SW 1271 (cell line): Measurements from ENCODE around the gene RIF1.

ENCODE experiments used
- DNase-seq, 2 experiments: peaks; one replicate each; lab custom pipeline; 2025; lab: John Stamatoyannopoulos, UW

The RIF1 gene

DNA sequence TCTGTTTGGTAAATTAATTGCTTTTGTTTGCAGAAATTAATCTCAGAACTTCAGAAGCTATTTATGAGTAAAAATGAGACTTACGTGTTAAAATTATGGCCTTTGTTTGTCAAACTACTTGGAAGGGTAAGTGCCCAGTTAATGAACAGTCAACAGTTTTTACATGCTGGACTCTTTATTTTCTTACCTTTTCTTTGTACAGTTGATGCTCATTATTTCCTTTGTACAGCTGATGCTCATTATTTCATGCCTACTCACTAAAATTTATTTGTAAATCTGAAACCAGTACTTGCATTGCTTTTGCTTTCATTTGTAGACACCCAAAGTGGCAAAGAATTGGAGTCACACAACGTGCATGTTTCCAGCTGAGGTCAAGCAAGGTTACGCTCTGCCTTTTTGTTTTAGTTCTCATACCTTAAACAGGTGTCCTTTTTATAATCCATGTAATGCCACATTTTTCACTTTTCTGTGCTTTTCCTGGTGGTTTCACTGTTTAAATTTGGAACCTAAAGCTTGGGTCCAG is 13.3 kb downstream of the RIF1 start:
- no peak for DNase-seq

DNA sequence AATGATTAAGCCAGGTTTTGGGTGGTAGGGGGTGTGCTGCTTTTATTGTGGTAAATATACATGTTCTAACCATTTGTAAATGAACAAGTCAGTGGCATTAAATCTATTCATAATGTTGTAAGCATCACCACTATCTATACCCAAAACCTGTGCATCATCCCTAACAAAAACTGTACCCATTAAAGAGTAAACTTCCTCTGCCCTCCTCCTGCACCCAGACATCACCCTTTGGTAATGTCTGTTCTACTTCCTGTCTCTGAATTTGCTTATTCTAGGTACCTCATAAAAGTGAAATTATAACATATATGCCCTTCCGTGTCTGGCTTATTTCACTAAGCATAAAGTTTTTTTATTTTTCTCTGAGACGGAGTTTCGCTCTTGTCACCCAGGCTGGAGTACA is 14.1 kb downstream of the RIF1 start:
- DNase-seq = no peak

DNA sequence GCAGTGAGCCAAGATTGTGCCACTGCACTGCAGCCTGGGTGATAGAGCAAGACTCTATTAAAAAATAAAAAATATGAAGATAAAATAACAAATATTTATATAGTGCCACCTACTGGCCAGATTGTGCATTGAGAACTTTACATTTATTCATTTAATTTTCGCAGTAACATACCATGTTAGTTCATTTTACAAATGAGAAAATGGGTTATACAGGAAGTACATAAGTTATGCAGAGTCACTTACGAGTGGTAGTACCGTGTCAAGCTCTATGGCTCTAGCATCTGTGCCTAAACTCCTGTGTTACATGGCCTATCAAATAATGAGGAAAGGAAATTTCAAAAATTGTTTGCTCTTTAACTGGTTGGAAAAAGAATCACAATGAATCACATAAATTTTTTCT is 27.9 kb downstream of the RIF1 start:
- DNase-seq = peak in 1 of 2 experiments; percentile 29

DNA sequence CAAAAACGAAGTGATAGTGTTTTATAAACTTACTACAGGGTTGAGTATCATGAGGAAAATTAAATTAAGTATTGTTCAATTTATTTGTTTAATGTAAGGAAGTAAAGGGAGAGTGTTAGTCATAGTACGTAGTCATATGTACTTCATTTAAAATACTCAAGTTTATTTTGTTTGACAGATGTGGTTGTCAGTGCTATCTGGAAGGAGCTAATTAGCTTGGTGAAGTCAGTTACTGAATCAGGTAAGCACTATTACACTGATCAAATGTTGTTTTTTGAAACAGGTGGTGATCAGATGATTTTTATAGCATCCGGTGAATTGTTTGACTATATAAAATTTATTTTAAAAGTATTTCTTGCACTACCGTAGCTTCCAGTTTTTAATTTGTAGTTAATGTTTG is 28.8 kb downstream of the RIF1 start:
- no peak for DNase-seq

DNA sequence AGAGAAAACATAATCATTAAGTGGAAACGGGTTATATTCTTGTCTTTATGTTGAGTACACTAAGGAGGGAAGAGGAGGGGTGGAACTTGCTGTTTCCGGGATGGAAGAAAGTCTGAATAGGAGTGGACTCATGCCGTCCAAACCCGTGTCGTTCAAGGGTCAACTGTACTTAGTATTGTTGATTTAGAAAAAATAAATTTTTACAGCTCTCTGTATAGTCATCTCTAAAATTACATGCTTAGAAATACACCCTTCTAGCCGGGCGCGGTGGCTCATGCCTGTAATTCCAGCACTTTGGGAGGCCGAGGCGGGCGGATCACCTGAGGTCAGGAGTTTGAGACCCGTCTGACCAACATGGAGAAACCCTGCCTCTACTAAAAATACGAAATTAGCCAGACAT is 29.4 kb downstream of the RIF1 start:
- DNase-seq = no peak

DNA sequence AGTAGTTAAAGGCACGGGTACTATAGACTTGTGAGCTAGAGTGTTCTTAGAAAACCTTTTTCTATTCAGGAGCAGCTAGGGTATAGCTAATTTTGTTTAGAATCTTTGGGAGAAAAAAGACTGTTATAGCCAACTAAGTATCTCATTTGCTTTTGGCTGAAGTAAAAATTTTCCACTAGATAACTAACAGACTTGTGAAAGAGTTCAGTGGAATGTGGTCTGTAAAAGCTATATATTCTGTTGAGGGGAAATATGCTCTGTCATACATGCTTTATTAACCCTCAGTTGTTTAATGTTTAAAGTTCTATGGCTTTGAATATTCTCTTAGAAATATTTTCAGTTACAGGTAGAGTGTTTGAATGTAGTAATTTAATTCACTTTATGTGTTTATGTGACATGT is 49.7 kb downstream of the RIF1 start:
- DNase-seq = no peak

DNA sequence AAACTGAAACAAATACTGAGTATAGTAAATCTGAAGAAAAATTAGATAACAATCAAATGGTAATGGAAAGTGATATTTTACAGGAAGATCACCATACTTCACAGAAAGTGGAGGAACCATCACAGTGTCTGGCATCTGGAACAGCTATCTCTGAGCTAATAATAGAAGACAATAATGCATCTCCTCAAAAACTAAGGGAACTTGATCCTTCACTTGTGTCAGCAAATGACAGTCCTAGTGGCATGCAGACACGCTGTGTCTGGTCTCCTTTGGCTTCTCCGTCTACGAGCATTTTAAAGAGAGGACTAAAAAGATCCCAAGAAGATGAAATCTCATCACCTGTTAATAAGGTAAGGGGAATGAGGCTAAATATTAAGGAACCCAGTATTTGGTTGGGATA is 56.1 kb downstream of the RIF1 start:
- no peak for DNase-seq

DNA sequence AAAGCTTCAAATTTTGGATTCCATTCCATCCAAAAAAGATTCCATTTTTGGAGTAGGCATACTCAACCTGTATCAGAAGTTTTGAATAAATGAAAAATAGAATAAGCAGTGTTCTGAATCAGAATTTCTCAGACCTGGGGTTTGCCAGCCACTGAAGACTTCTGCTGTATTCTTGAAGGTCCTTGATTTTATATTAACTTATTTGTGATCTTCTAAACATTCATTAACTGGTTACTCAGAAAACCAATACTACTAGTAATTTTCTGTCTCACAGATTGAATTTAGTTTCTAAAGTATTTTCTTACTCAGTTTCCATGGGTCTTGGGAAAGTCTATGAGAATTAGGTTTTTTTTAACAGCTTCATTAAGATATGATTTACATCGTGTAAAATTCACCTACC is 60.9 kb downstream of the RIF1 start:
- DNase-seq = no peak

DNA sequence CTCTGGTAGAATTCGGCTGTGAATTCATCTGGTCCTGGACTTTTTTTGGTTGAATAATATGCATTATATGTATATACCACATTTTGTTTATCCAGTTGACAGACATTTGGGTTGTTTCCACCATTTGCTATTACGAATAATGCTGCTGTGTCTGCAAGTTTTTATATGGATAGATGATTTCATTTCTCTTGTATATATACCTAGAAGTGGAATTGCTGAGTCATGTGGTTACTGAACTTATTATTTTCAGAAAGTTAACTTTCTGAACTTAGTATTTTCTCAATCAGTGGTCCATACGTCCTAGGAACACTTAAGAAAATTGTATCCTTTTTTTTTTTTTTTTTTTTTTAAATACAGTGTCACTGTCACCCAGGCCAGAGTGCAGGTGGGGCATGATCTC is 63.3 kb downstream of the RIF1 start:
- DNase-seq = no peak

DNA sequence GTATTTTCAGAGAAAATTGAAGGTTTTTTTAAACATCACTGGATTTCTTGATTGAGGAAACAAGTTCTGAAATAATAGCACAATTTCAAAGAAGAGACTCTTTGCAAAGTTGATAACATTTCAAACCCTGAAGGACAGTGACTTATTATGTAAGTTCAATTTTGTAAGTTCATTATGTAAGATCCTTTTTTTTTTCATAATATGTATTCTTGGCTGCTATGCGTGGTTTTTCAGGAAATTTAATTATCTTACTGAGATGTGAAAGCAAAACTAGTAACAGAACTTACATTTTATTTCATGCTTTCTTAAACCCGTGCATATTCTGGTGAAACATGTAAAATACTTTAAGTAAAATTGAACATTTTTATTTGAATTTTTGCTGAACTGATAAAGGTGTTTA is 65.4 kb downstream of the RIF1 start:
- no peak for DNase-seq

DNA sequence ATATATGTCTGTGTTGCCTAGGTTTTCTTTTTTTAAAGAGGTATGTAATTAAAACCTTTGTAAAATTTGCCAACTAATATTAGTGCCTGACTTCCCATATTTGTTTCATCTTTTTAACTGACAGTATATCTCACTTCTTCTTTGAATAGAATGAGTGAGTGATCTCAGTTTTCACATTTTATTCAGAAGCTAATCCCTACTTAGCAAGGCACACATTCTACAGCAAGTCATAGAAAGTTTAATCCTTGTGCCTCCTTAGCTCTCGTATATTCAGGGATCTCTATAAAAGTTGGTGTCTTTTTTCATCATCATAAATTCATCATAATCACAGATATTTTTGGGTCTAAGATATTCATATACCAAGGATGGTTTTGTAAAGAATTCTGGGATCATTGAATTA is 66.6 kb downstream of the RIF1 start:
- no peak for DNase-seq

DNA sequence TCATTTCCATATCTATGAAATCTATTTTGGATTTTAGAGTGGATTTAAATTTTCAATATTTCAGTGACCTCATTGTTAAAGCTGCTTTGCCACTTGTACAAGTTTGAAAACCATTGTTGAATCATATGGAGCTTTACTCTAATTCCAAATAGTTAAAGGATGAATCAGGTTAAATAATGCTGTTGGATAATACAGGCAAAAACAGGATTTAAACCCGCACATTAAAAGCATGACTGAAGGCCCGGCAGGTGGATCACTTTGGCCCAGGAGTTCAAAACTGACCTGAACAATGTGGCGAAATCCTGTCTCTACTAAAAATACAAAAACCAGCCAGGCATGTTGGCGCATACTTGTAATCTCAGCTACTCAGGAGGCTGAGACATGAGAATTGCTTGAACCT is 68.3 kb downstream of the RIF1 start:
- no peak for DNase-seq

DNA sequence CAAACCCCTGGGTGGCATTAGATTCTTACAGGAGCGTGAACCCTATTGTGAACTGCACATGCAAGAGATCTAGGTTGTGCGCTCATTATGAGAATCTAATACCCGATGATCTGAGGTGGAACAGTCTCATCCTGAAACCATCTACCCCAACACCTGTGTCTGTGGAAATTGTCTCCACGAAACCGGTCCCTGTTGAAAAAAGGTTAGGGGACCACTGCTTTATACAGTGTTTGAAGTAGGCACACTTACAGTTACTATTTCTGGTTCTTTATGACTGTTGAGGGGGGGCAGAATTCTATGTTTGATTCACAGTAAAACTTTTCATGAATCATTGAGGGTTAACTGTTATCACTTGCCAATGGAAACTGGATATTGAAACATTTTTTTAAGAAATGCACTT is 72.0 kb downstream of the RIF1 start:
- no peak for DNase-seq

DNA sequence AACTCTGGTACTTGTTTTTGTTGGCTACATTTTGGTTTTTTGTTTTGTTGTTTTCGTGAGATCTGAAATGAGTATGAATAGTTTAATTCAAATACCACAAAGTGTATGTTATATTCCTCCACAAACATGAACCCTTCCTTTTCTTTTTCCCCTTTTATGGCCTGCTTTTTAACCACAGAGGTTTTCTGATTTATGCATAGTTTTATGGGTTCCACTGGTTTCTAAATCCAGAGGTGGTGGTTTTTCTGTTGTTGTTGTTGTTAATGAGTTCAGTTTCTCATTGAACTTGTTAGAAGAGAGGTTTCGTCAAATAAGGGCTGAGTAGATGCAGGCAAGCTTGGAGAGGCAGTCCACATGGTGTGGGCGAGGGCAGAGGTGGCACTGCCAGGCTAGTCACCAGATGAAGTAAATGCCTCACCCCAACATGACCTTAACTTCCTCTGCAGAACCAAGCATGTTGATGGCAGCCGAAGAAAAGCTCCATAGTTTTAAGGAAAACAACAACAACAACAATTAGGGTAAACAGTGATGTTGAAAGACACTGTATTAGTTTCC is 72.5 kb downstream of the RIF1 start:
- DNase-seq = no peak

DNA sequence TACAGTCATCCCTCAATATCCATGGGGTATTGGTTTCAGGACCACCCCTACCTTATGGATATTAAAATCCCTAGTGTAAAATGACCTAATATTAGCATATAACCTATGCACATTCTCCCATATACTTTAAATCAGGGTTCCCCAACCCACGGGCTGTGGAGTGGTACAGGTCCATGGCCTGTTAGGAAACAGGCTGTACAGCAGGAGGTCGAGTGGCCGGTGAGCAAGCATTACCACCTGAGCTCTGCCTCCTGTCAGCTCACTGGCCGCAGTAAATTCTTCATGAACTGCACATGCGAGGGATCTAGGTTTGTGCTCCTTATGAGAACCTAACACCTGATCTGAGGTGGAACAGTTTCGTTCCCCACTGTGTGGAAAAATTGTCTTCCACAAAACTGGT is 73.8 kb downstream of the RIF1 start:
- no peak for DNase-seq

DNA sequence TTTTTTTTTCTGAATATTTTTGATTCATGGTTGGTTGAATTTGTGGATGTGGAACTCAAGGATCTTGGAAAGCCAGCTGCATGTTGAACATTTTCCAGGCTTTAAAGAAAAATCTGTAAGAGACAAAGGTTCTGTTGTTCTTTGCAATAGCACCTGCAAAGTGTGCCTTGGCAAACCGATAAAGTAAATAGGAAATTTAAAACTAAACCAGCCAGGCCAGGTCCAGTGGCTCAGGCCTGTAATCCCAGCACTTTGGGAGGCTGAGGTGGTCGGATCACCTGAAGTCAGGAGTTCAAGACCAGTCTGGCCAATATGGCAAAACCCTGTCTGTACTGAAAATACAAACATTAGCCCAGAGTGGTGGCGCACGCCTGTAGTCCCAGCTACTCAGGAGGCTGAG is 74.4 kb downstream of the RIF1 start:
- no peak for DNase-seq

DNA sequence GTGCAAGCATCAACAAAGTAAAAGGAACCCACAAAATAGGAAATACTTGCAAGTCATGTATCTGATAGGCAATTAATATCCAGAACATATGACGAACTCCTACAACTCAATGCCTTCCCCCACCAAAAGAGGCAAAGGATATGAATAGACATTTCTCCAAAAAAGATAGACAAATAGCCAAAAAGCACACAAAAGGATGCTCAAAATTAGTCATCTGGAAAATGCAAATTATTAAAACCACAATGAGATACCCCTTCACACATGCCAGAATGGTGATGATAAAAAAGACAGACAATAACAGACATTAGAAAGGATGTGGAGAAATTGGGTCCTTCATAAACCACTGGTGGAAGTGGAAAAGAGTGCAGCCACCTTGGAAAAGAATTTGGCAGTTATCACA is 76.4 kb downstream of the RIF1 start:
- no peak for DNase-seq

DNA sequence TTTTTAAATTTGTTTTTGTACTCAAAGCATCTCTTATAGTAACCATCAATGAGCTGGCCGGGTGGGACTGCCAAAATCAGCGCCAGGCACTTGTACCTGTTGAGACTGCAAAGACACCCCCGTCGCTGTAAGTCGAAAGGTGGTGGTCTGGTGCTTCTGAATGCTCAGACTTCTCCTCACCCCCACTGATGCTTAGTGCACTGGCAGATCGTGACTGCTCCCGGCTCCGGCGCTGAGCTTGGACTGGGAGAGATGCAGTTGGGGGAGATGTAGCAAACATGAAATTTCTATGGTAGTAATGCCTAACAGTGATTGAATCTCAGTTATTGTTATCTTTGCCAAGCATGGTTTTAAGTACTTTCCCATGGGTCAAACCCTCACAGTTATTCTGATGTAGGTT is 80.6 kb downstream of the RIF1 start:
- DNase-seq = no peak

DNA sequence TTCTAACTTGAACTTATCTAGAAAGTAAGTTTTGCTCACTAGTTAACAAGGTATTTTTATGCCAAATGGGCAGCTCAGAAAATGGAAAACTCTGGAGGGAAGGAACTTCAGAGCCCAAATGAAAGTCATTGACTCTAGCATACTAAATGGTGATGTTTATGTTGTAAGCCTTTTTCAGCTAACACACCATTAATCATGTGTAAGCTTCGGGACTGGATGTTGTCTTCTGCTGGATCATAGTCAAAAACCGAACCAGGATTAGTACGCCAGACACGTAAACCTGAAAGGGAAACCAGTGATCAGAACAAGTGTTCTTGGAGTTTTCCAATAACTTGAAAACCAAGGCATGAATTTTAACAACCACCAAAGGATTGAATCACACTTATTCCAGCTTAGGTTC is 81.8 kb downstream of the RIF1 start:
- no peak for DNase-seq

DNA sequence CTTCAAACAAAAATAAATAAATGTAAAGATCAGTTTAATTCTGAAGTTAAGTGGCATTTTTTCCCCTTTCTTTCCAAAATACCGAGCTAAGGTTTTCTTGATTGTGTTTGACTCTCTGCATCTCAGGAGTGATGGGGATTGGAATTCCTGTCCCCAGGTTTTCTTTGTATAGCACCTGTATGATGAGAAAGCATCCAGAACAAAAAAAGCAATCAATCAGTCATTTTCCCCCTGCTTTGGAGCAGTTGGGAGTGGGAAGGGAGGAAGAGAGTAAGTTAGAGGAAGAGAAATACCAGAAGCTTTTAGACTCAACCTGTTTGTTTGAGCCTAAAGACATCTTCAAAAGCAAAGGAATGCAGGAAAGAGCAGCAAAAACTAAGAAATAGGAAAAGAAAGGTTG is 88.5 kb downstream of the RIF1 start:
- DNase-seq = no peak

DNA sequence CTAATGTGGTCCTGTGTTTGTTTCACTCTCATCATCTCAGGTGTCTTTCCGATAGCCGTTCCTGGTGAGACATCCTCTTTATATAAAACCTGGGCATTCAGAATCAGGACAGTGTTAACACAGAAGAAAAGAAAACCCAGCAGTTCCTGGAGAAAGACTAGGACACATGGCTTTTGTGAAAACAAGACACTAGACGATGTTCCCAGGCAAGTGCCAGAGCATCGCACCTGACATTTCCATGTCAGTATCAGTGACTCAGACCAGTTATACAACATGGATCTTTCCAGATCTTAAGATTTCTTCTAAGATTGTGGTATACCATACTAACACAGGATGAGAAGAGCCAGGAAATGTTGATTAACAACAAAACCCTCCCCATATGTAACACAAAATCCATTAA is 96.5 kb downstream of the RIF1 start:
- no peak for DNase-seq

DNA sequence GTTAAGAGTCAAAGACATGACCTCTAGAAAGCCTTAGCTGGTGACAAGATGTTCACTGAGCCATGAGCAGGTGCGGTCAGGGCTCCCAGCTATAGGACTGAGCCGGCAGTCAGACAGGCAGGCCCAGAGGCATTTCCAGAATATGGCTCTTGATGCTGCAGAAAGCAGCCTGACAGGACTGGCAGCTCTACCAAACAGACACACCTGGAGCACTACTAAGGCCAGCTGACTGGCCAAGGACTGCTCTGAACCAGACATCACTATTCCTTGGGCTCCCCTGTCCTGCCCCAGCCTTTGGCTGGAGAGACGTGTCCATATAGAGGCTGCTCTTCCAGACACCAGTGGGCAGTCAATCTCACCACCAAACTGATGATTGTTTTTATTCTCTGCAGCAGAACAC is 98.8 kb downstream of the RIF1 start:
- no peak for DNase-seq

DNA sequence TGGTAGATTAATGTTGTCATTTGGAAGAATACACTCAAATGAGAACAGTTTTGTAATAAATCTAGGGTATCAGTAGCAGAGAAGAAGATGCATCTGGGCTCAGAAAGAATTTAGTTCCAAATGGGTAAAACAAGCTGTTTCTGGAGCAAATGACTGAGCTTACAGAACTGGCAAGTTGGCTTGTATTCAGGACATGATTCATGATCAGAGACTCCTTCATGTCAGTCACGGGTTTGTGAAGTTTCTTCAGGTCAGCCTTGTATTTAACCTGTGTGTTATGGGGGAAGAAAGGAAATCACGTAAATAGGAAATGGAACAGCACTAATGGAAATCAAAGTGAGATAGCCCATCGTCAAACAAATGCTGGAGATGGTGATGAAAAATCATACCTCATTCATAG is 109.1 kb downstream of the RIF1 start:
- no peak for DNase-seq

DNA sequence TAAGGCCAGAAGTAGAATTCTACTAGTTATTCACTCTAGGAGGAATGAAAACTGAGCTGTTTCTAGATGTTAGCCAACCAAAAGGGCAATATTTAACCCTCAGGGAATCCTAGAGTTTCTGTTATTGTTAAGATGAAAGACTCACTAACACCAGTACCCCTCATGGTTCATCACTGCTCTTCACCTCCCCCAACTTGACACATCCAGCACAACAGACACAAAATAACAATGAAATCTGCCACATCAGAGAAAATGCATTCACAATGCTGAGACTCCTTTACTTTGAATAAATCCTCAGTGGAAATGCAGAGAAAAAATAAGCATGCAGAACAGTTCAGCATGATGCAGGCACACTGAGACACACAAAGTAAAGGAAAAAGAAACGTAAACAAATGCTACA is 111.3 kb downstream of the RIF1 start:
- DNase-seq = no peak

DNA sequence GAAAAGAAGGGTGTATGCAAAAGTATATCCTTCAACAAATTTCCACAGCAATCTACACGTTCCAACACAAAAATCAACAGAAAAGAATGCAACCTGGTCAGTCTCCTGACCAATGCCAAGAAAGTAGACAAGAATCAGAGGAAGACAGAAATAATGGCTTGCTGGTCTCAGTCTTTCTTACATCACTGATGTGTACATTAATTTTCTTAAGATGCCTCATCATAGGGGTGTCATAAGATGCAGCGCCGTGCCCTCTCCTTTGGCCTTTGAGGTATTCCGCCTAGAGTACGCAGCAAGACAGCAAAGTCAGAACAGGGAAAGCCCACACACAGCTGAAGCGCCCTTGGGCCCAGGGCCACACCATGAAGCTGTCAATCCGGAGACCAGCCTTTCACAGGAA is 112.9 kb downstream of the RIF1 start:
- no peak for DNase-seq
